Choroid plexus epithelial cell (primary cell): ENCODE measurements around the gene CDH4.

Experiments used
- DNase-seq: peaks from one replicate; pipeline ENCODE4 v3.0.0-alpha.2; 2010; ENCODE audit warnings: low read depth
- H3K4me3 ChIP-seq: 2 replicates; pipeline ENCODE4 v1.5.1; 2011; ENCODE audit warnings: low read depth, mild to moderate bottlenecking, control low read depth, low read length, moderate library complexity
- CTCF ChIP-seq: conservative IDR thresholded peaks from 2 replicates; pipeline ENCODE4 v1.5.1; 2011; ENCODE audit warnings: low read depth, mild to moderate bottlenecking, control low read depth, inconsistent platforms, low read length, moderate library complexity

Gene CDH4

GRCh38 chr20:61759286-61760065, 507.4 kb downstream of the CDH4 start:
- DNase-seq = no peak
- H3K4me3 ChIP-seq = no peak overlapping the region
- no peak for TF ChIP-seq CTCF

- DNase-seq = no peak
- no peak overlapping the region for H3K4me3 ChIP-seq
- no peak for TF ChIP-seq CTCF
Observed at GRCh38 chr20:61760321-61760720, 508.3 kb downstream of the CDH4 start.

- no peak for TF ChIP-seq CTCF
- no peak for DNase-seq
- H3K4me3 ChIP-seq = no peak overlapping the region
Observed at GRCh38 chr20:61760731-61761130, 508.7 kb downstream of the CDH4 start.

GRCh38 chr20:61761453-61762166, 509.5 kb downstream of the CDH4 start:
- no peak overlapping the region for H3K4me3 ChIP-seq
- no peak for DNase-seq
- TF ChIP-seq CTCF = no peak

GRCh38 chr20:61762167-61762710, 510.2 kb downstream of the CDH4 start:
- no peak for DNase-seq
- no peak for TF ChIP-seq CTCF

GRCh38 chr20:61762886-61763739, 511.1 kb downstream of the CDH4 start:
- no peak for TF ChIP-seq CTCF
- H3K4me3 ChIP-seq = no peak overlapping the region
- DNase-seq = no peak

More at GRCh38 chr20:61762167-61762710, 510.2 kb downstream of the CDH4 start:
- no peak overlapping the region for H3K4me3 ChIP-seq
